ENCODE data around the gene CTIF. TPM values are rescaled to one million over a fixed set of nuclear protein-coding genes. Genes with fewer than 3 reads are reported as not detected.
A peak's percentile ranks its signal among the peaks of the same experiment; 100 is the strongest.

CTIF gene
- total RNA-seq, 1 donor from 2014 or later, result 72.4 TPM

DNA sequence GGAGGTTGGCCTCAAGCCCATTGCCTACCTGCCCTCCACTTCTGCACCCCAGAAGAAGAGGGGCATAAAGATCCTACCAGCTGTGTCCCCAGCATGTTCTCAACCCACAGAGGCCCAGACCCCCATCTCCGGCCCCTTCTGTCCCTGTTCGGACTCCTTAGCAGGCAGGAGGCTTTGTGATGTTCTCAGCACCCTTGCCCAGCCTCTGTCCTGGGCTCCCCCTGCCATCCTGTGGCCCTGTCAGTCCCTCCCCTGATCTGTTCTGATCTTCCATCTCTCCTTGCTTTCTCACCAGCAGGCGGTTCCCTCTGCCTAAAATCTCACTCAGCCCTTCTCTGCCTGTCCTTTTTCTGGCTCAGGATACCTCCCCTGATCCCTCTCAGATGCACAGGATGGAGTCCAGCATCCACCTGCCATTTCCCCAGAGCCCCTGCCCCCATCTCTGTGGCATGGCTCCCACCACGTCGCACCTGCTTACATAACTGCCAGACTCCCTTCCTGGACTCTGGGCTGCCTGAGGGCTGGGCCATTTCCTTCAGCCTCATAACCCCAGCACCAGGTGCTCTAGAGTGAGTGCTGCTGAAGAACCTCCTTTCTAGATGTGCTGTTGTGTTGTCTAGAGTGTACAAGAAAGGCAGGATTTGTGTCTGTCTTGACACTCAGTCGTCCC lies 134.0 kb downstream of the CTIF start:
- intact Hi-C loops (cut with DNase I), result loop anchor here (10.0 kb wide), 1 partner anchor 272 kb away; no protein-coding TSS in a partner anchor
- ATAC-seq (no peak), DNase-seq (peak; percentile 38)
- no peak overlapping the region for H3K4me3 ChIP-seq
- no peak overlapping the region for H3K27ac ChIP-seq
- TF ChIP-seq CTCF (IDR thresholded peaks at IDR 0.05), result no peak
- no peaks in the 10 kb centered on the region for H3K9me3 ChIP-seq
- no peaks in the 10 kb centered on the region for H3K27me3 ChIP-seq
- H3K4me1 ChIP-seq, result peaks cover 9% of the 10 kb centered on the region
- no peaks in the 10 kb centered on the region for H3K36me3 ChIP-seq

DNA sequence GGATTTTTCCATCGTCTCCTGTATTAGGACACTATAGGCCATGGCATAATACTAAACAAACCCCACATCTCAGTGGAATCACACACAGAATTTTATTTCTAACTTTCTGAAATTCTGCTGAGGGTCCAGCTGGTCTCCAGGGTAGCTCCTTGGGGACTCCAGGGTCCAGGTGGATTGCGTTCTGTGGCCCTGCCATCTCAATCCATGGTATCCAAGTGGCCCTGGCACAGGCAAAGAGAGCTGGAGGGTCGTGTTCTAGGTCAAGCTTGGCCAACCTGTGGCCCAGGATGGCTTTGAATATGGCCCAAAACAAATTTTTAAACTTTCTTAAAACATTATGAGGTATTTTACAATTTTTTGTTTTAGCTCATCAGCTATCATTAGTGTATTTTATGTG lies 134.6 kb downstream of the CTIF start:
- H3K36me3 ChIP-seq, result no peaks in the 10 kb centered on the region
- intact Hi-C loops (cut with DNase I), result loop anchor here (10.0 kb wide), 1 partner anchor 271 kb away; no protein-coding TSS in a partner anchor
- no peak overlapping the region for H3K27ac ChIP-seq
- H3K4me1 ChIP-seq, result peaks cover 9% of the 10 kb centered on the region
- ATAC-seq (no peak), DNase-seq (no peak)
- H3K4me3 ChIP-seq, result no peak overlapping the region
- H3K27me3 ChIP-seq, result no peaks in the 10 kb centered on the region
- no peaks in the 10 kb centered on the region for H3K9me3 ChIP-seq
- TF ChIP-seq CTCF (IDR thresholded peaks at IDR 0.05), result no peak

DNA sequence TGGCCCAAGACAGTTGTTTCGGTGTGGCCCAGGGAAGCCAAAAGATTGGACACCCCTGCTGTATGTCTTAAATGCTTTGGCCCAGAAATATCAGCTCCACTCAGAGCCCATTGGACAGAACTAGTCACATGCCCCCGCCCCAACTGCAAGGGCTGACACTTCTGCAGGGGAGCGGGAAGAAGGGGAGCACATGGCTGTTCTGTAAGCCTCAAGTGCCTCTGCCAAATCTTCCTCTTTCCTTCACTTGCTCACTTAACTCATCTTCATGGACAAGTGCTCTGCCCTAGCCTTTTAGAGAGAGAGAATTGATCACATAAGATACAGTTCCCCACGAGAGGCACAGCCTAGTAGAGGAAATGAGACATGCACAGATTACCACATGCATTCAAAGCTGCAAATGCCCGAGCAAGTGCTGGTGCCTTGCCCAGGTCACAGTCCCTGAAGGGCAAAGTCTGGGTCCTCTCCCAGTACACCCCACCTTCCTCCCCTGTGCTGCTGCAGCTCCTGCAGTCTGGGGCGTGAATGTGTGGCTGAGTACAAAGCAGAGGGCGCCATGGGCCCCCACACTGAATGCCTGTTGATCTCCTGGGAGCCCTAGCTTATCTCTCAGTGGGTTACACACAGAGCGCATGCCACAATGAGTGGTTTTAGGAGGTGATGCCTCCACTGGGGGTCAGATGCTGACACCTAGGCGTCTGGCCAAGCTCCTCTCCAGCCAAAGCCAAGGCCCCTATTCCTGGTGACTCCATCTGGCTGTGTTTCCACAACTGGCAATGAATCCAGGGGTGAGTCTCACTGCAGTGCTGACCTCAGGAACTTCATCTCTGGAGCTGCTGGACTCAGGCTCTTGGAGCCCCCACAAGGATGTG lies 135.3 kb downstream of the CTIF start:
- ATAC-seq, result no peak
- Histone ChIP-seq H3K4me3 (no peak overlapping the region), H3K27me3 (no peaks in the 10 kb centered on the region), H3K4me1 (peaks cover 11% of the 10 kb centered on the region), H3K36me3 (no peaks in the 10 kb centered on the region), H3K9me3 (no peaks in the 10 kb centered on the region), H3K27ac (no peak overlapping the region)
- intact Hi-C loops (cut with DNase I), result loop anchor here (10.0 kb wide), 1 partner anchor 271 kb away; no protein-coding TSS in a partner anchor
- no peak for TF ChIP-seq CTCF (IDR thresholded peaks at IDR 0.05)
- DNase-seq, result peak; percentile 34

- no peak overlapping the region for H3K27ac ChIP-seq
- ATAC-seq (no peak), DNase-seq (peak; percentile 23)
- no peak overlapping the region for H3K4me3 ChIP-seq
- H3K4me1 ChIP-seq, result peaks cover 19% of the 10 kb centered on the region
- H3K27me3 ChIP-seq, result no peaks in the 10 kb centered on the region
- intact Hi-C loops (cut with DNase I), result loop anchor here (10.0 kb wide), 1 partner anchor 270 kb away; no protein-coding TSS in a partner anchor
- no peaks in the 10 kb centered on the region for H3K9me3 ChIP-seq
- TF ChIP-seq CTCF (IDR thresholded peaks at IDR 0.05), result no peak
- no peaks in the 10 kb centered on the region for H3K36me3 ChIP-seq
Observed at GRCh38 chr18:48674758-48675351, 136.0 kb downstream of the CTIF start.

DNA sequence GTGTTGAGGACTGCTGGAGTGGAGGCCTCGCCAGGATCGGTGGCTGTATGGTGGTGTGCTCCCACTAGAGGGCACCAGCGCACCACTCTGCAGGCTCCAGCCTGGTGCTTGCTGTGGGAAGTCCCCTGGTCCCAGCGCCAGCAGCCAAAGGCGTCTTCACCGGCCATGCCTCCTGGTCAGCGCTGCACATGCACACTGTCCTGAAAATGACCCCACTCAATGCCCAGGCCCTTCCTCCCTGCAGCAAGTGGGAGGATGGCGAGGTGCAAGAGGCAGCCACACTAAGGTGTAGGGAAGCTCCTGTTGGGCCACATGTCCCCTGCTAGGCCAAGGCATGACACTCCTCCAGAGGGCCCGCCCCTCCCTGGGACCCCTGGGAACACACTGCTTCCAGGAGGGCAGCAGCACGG lies 136.5 kb downstream of the CTIF start:
- Histone ChIP-seq H3K4me3 (no peak overlapping the region), H3K9me3 (no peaks in the 10 kb centered on the region), H3K36me3 (no peaks in the 10 kb centered on the region), H3K27me3 (no peaks in the 10 kb centered on the region), H3K4me1 (peaks cover 23% of the 10 kb centered on the region), H3K27ac (no peak overlapping the region)
- intact Hi-C loops (cut with DNase I), result loop anchor here (10.0 kb wide), 1 partner anchor 269 kb away; no protein-coding TSS in a partner anchor
- TF ChIP-seq CTCF (IDR thresholded peaks at IDR 0.05), result peak; percentile 95
- peak; percentile 92 for DNase-seq
- ATAC-seq, result peak; percentile 97

Data from upper lobe of right lung (tissue), 1 donor.